Measurements from ENCODE around the gene DCLK2. TPM values are rescaled to one million over a fixed set of nuclear protein-coding genes. Genes with fewer than 3 reads are reported as not detected.

The DCLK2 gene
- total RNA-seq (2014; rRNA removed), result 1.2 TPM in 2 replicates
- percentile 52 among the genes with signal in this experiment for Bru-seq, nascent RNA
- BruChase-seq, experiment 1, labeled RNA remaining after a 6-hour chase, result percentile 46 among the genes with signal in this experiment
- percentile 42 among the genes with signal in this experiment for BruChase-seq, experiment 2, labeled RNA remaining after a 2-hour chase
- long read RNA-seq, partial matches to known transcripts, result 2 of 7 reads
- long read RNA-seq, other reads (novel, unspliced or antisense), result 4 of 7 reads

- intact Hi-C loops (cut with micrococcal nuclease), result loop anchor here (5.0 kb wide), 1 partner anchor 66 kb away; no protein-coding TSS in a partner anchor
- Histone ChIP-seq H3K9me2 (replicated peaks; ENCODE audit: low read length) (no peaks in the 10 kb centered on the region), H2AFZ (ENCODE audit: low read length) (peak within 1 kb of the TSS; percentile 87), H3K9ac (ENCODE audit: low read length) (no peak within 1 kb of the TSS), H3F3A (ENCODE audit: low read length, unreplicated experiment) (no peaks in the 10 kb centered on the region), H3K27ac (ENCODE audit: low read length) (no peak within 1 kb of the TSS), H4K20me1 (ENCODE audit: low read length) (no peaks in the 10 kb centered on the region), H3K4me2 (ENCODE audit: low read length) (peak within 1 kb of the TSS; percentile 97), H3K4me3 (ENCODE audit: low read length) (peak within 1 kb of the TSS; percentile 75), H3K27me3 (ENCODE audit: low read length) (no peaks in the 10 kb centered on the region), H3K4me1 (ENCODE audit: insufficient read depth, low read length) (peaks cover 4% of the 10 kb centered on the region; the same call in 1 of the 2 replicates), H3K9me3 (ENCODE audit: low read length) (no peaks in the 10 kb centered on the region), H3K79me2 (ENCODE audit: low read length) (no peaks in the 10 kb centered on the region), H3K36me3 (ENCODE audit: low read depth, low read length) (no peaks in the 10 kb centered on the region)
- CTCF ChIA-PET, result interaction anchor here (0.6 kb wide), 1 partner anchor 35 kb away, joined by 4 read pairs; no protein-coding TSS in a partner anchor
- TF ChIP-seq CTCF (conservative IDR thresholded peaks at IDR 0.05; ENCODE audit: low read depth, low read length) (no peak), EZH2phosphoT487 (IDR thresholded peaks at IDR 0.05; ENCODE audit: borderline replicate concordance, low read length) (no peak), EZH2 (IDR thresholded peaks at IDR 0.05; ENCODE audit: low read length, unreplicated experiment) (no peak)
- POLR2A ChIA-PET (ENCODE audit: unreplicated experiment), result no interaction called here
- peak; percentile 50 for DNase-seq
- BruUV-seq (replicated peaks), result no TSS peak
- ATAC-seq, result peak; percentile 68
These were observed at the start of gene DCLK2 for GRCh38 chr4:150078041-150078578. TSS of gene DCLK2 (plus strand) at chr4:150078445. CDS start at chr4:150079028, 583 bp downstream.

- no peak overlapping the region for H3K27ac ChIP-seq (ENCODE audit: low read length)
- ATAC-seq (no peak), DNase-seq (peak; percentile 3)
- no peaks in the 10 kb centered on the region for H3K79me2 ChIP-seq (ENCODE audit: low read length)
- H3K4me2 ChIP-seq (ENCODE audit: low read length), result no peak overlapping the region
- POLR2A ChIA-PET (ENCODE audit: unreplicated experiment), result no interaction called here
- CTCF ChIA-PET, result no interaction called here
- no peaks in the 10 kb centered on the region for H3K4me1 ChIP-seq (ENCODE audit: insufficient read depth, low read length)
- no peaks in the 10 kb centered on the region for H4K20me1 ChIP-seq (ENCODE audit: low read length)
- no peaks in the 10 kb centered on the region for H3F3A ChIP-seq (ENCODE audit: low read length, unreplicated experiment)
- intact Hi-C loops (cut with micrococcal nuclease), result no loop called here
- H3K9me2 ChIP-seq (replicated peaks; ENCODE audit: low read length), result no peaks in the 10 kb centered on the region
- H3K36me3 ChIP-seq (ENCODE audit: low read depth, low read length), result no peaks in the 10 kb centered on the region
- no peaks in the 10 kb centered on the region for H3K9me3 ChIP-seq (ENCODE audit: low read length)
- H3K4me3 ChIP-seq (ENCODE audit: low read length), result no peak overlapping the region
- TF ChIP-seq EZH2phosphoT487 (IDR thresholded peaks at IDR 0.05; ENCODE audit: borderline replicate concordance, low read length) (no peak), EZH2 (IDR thresholded peaks at IDR 0.05; ENCODE audit: low read length, unreplicated experiment) (no peak), CTCF (conservative IDR thresholded peaks at IDR 0.05; ENCODE audit: low read depth, low read length) (no peak)
- no peaks in the 10 kb centered on the region for H3K27me3 ChIP-seq (ENCODE audit: low read length)
- no peak overlapping the region for H3K9ac ChIP-seq (ENCODE audit: low read length)
- no TSS peak for BruUV-seq (replicated peaks)
- no peak overlapping the region for H2AFZ ChIP-seq (ENCODE audit: low read length)
These were observed 45.7 kb upstream of the DCLK2 start for GRCh38 chr4:150032541-150032940.

- H3K4me2 ChIP-seq (ENCODE audit: low read length), result no peak overlapping the region
- H3K4me1 ChIP-seq (ENCODE audit: insufficient read depth, low read length), result no peaks in the 10 kb centered on the region
- POLR2A ChIA-PET (ENCODE audit: unreplicated experiment), result interaction anchor here (0.6 kb wide), 1 partner anchor 107 kb away, joined by 3 read pairs; no protein-coding TSS in a partner anchor
- CTCF ChIA-PET, result no interaction called here
- H3K9ac ChIP-seq (ENCODE audit: low read length), result no peak overlapping the region
- H3K9me3 ChIP-seq (ENCODE audit: low read length), result no peaks in the 10 kb centered on the region
- H3K36me3 ChIP-seq (ENCODE audit: low read depth, low read length), result no peaks in the 10 kb centered on the region
- no peaks in the 10 kb centered on the region for H3K79me2 ChIP-seq (ENCODE audit: low read length)
- no peaks in the 10 kb centered on the region for H4K20me1 ChIP-seq (ENCODE audit: low read length)
- no peak for DNase-seq
- intact Hi-C loops (cut with micrococcal nuclease), result no loop called here
- H3K9me2 ChIP-seq (replicated peaks; ENCODE audit: low read length), result no peaks in the 10 kb centered on the region
- no peak for ATAC-seq
- H3K27me3 ChIP-seq (ENCODE audit: low read length), result no peaks in the 10 kb centered on the region
- H2AFZ ChIP-seq (ENCODE audit: low read length), result no peak overlapping the region
- no TSS peak for BruUV-seq (replicated peaks)
- no peak overlapping the region for H3K27ac ChIP-seq (ENCODE audit: low read length)
- H3K4me3 ChIP-seq (ENCODE audit: low read length), result no peak overlapping the region
- TF ChIP-seq EZH2 (IDR thresholded peaks at IDR 0.05; ENCODE audit: low read length, unreplicated experiment), result no peak
- no peak for TF ChIP-seq EZH2phosphoT487 (IDR thresholded peaks at IDR 0.05; ENCODE audit: borderline replicate concordance, low read length)
- TF ChIP-seq CTCF (conservative IDR thresholded peaks at IDR 0.05; ENCODE audit: low read depth, low read length), result no peak
- no peaks in the 10 kb centered on the region for H3F3A ChIP-seq (ENCODE audit: low read length, unreplicated experiment)
These were observed 45.2 kb upstream of the DCLK2 start for GRCh38 chr4:150033081-150033480.
